Tibial nerve (tissue), 4 donors: Measurements from ENCODE around the gene CYB5R2. TPM values are rescaled to one million over a fixed set of nuclear protein-coding genes. Genes with fewer than 3 reads are reported as not detected.

Source experiments
- DNase-seq, 2 donors: peaks; one replicate each; pipeline ENCODE4 v3.0.0-alpha.2; 2019; ENCODE audit warnings: low spot score in 2 of 2
- H3K27ac ChIP-seq, 4 donors: fragments of 200-600 bp; sonication (generic) in 3 of 4; one replicate each; pipeline ENCODE4 v1.5.1; 2017 to 2019; ENCODE audit warnings: mild to moderate bottlenecking in 1 of 4
- H3K27me3 ChIP-seq, 2 donors: fragments of 200-600 bp; sonication (generic) in 1 of 2; one replicate each; pipeline versions ENCODE4 v1.5.1 to v1.6.0; 2017 to 2019
- H3K36me3 ChIP-seq, 3 donors: fragments of 200-600 bp; sonication (generic); one replicate each; pipeline ENCODE4 v1.5.1; 2018 to 2019
- H3K4me1 ChIP-seq, 4 donors: fragments of 200-600 bp; sonication (generic) in 3 of 4; one replicate each; pipeline ENCODE4 v1.5.1; 2017 to 2019
- H3K4me3 ChIP-seq, 4 donors: fragments of 200-600 bp; sonication (generic) in 3 of 4; one replicate each; pipeline ENCODE4 v1.5.1; 2017 to 2019; ENCODE audit warnings: mild to moderate bottlenecking in 1 of 4, moderate library complexity in 1 of 4
- H3K9me3 ChIP-seq, 4 donors: fragments of 200-600 bp; sonication (generic) in 3 of 4; one replicate each; pipeline ENCODE4 v1.5.1; 2017 to 2019
- CTCF ChIP-seq, 5 experiments: fragments of 200-600 bp in 3 of 5; fragments of 450-650 bp in 2 of 5; sonication (generic) in 3 of 5; IDR thresholded peaks; one replicate each; pipeline ENCODE4 v1.5.1; 2016 to 2019; ENCODE audit warnings: antibody characterized with exemption in 5 of 5, mild to moderate bottlenecking in 3 of 5, moderate library complexity in 2 of 5
- EP300 ChIP-seq, 2 donors: sonication (generic); formaldehyde crosslinking; IDR thresholded peaks; one replicate each; pipeline ENCODE4 v1.6.1; 2017; ENCODE audit warnings: antibody characterized with exemption in 2 of 2, mild to moderate bottlenecking in 1 of 2
- POLR2A ChIP-seq, 2 donors: fragments of 450-650 bp; IDR thresholded peaks; one replicate each; pipeline ENCODE4 v1.6.1; 2017; ENCODE audit warnings: antibody characterized with exemption in 2 of 2, mild to moderate bottlenecking in 2 of 2, moderate library complexity in 2 of 2
- WGBS, 2 donors: methylation state at CpG; one replicate each; pipeline ENCODE4 v1.1.5; 2018; 5-methylcytosine and 5-hydroxymethylcytosine counted together
- total RNA-seq, 4 donors: library from RNA; depleted of rRNA; stranded (reverse); fragments of >200 nt; gene quantifications; one replicate each; pipeline ENCODE4 v1.1.0, GENCODE V29; 2016

The CYB5R2 gene
- total RNA-seq, 4 donors from 2014 or later = 50.8 to 104 (median 58.2) TPM

GRCh38 chr11:7628660-7629059 is 44.6 kb downstream of the CYB5R2 start:
- Histone ChIP-seq H3K27ac (no peak overlapping the region), H3K9me3 (no peaks in the 10 kb centered on the region), H3K4me1 (peaks cover 0 to 5% (median 0%) of the 10 kb centered on the region in 4 donors), H3K27me3 (no peaks in the 10 kb centered on the region), H3K4me3 (no peak overlapping the region), H3K36me3 (peaks cover 0 to 96% (median 13%) of the 10 kb centered on the region in 3 donors)
- 69 to 79% methylated on average over 3 of the region's 3 CpGs for WGBS, 2 donors
- TF ChIP-seq CTCF (IDR thresholded peaks at IDR 0.05) = no peak
- TF ChIP-seq EP300 (IDR thresholded peaks at IDR 0.05) = no peak
- no peak for TF ChIP-seq POLR2A (IDR thresholded peaks at IDR 0.05)
- no peak for DNase-seq

GRCh38 chr11:7622721-7623120 is 50.6 kb downstream of the CYB5R2 start:
- Histone ChIP-seq H3K4me1 (no peaks in the 10 kb centered on the region), H3K27ac (no peak overlapping the region), H3K27me3 (no peaks in the 10 kb centered on the region), H3K36me3 (peaks cover 0 to 78% (median 0%) of the 10 kb centered on the region in 3 donors), H3K9me3 (no peaks in the 10 kb centered on the region), H3K4me3 (no peak overlapping the region)
- TF ChIP-seq POLR2A (IDR thresholded peaks at IDR 0.05) = no peak
- no peak for TF ChIP-seq EP300 (IDR thresholded peaks at IDR 0.05)
- TF ChIP-seq CTCF (IDR thresholded peaks at IDR 0.05) = no peak
- 90 to 94% methylated on average over 2 of the region's 2 CpGs for WGBS, 2 donors
- no peak for DNase-seq

DNA sequence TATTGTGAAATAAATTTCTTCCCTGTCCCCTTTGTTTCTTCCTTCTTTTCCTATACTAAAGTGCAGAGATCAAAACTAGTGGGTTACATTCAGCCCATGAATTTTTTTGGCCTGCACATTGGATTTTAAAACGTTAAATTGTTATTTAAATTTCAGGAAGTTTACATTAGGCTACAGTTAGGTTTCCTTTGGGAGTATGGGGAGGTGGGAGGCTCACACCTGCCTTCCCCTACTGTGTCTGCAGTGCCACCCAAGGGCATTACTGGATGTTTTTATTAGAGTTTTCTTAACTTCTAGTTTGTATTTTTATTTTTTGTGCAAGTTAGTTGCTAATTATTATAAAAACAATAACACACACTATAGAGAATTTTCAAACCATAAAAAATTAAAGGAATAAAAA is 51.7 kb downstream of the CYB5R2 start:
- no peak overlapping the region for H3K4me3 ChIP-seq
- peaks cover 0 to 77% (median 0%) of the 10 kb centered on the region in 3 donors for H3K36me3 ChIP-seq
- DNase-seq = no peak
- TF ChIP-seq EP300 (IDR thresholded peaks at IDR 0.05) (no peak), CTCF (IDR thresholded peaks at IDR 0.05) (no peak), POLR2A (IDR thresholded peaks at IDR 0.05) (no peak)
- 4 to 9% methylated on average over 1 of the region's 1 CpG for WGBS, 2 donors
- H3K4me1 ChIP-seq = no peaks in the 10 kb centered on the region
- H3K9me3 ChIP-seq = no peaks in the 10 kb centered on the region
- no peak overlapping the region for H3K27ac ChIP-seq
- no peaks in the 10 kb centered on the region for H3K27me3 ChIP-seq

- peaks cover 0 to 77% (median 0%) of the 10 kb centered on the region in 3 donors for H3K36me3 ChIP-seq
- H3K27ac ChIP-seq = no peak overlapping the region
- no peaks in the 10 kb centered on the region for H3K4me1 ChIP-seq
- no peaks in the 10 kb centered on the region for H3K9me3 ChIP-seq
- no peak overlapping the region for H3K4me3 ChIP-seq
- 70 to 77% methylated on average over 3 of the region's 3 CpGs for WGBS, 2 donors
- TF ChIP-seq EP300 (IDR thresholded peaks at IDR 0.05) (no peak), POLR2A (IDR thresholded peaks at IDR 0.05) (no peak), CTCF (IDR thresholded peaks at IDR 0.05) (no peak)
- no peaks in the 10 kb centered on the region for H3K27me3 ChIP-seq
- DNase-seq = no peak
These were observed 52.2 kb downstream of the CYB5R2 start for GRCh38 chr11:7621090-7621489.

DNA sequence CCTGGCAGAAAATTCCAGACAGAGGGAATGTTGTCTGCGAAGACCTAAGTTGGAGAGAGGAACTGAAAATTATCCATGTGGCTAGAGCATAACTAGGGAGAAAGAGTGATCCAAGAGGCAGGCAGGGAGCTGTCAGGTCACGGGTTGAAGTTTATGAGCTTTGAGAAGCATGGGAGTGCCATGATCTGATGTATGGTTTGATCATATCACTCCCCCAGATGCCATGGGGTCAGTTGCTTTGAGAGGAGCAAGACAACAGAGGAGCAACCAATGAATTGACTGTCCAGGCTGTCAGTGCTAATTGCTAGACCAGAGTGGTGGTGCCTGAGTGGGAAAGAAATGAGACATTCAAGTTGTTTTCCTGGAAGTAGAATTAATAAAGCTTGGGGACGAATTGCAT is 54.0 kb downstream of the CYB5R2 start:
- no peaks in the 10 kb centered on the region for H3K27me3 ChIP-seq
- no peak overlapping the region for H3K27ac ChIP-seq
- H3K9me3 ChIP-seq = no peaks in the 10 kb centered on the region
- no peak overlapping the region for H3K4me3 ChIP-seq
- TF ChIP-seq CTCF (IDR thresholded peaks at IDR 0.05) (no peak), POLR2A (IDR thresholded peaks at IDR 0.05) (no peak), EP300 (IDR thresholded peaks at IDR 0.05) (no peak)
- WGBS, 2 donors = 90 to 96% methylated on average over 3 of the region's 3 CpGs
- DNase-seq = no peak
- H3K36me3 ChIP-seq = peaks cover 0 to 61% (median 0%) of the 10 kb centered on the region in 3 donors
- no peaks in the 10 kb centered on the region for H3K4me1 ChIP-seq
